Dermis microvascular lymphatic vessel endothelial cell (primary cell): ENCODE data around the gene STARD9. TPM values are rescaled to one million over a fixed set of nuclear protein-coding genes. Genes with fewer than 3 reads are reported as not detected.
"Not testable (repeated sequence)": the region's sequence is repeated elsewhere in the genome, so short reads cannot be mapped to it uniquely, and the experiment has no call there.

ENCODE experiments used
- DNase-seq, 2 donors: peaks; one replicate each; pipeline versions ENCODE4 v3.0.0 to v3.0.0-alpha.2; 2010; ENCODE audit warnings: low read depth in 2 of 2
- total RNA-seq: library from RNA; depleted of rRNA; stranded (reverse); fragments of >200 nt; gene quantifications from 2 replicates; pipeline ENCODE4 v1.2.1, GENCODE V29; 2014

STARD9 gene
- total RNA-seq, 1 donor from 2014 or later: 4.0 TPM

DNA sequence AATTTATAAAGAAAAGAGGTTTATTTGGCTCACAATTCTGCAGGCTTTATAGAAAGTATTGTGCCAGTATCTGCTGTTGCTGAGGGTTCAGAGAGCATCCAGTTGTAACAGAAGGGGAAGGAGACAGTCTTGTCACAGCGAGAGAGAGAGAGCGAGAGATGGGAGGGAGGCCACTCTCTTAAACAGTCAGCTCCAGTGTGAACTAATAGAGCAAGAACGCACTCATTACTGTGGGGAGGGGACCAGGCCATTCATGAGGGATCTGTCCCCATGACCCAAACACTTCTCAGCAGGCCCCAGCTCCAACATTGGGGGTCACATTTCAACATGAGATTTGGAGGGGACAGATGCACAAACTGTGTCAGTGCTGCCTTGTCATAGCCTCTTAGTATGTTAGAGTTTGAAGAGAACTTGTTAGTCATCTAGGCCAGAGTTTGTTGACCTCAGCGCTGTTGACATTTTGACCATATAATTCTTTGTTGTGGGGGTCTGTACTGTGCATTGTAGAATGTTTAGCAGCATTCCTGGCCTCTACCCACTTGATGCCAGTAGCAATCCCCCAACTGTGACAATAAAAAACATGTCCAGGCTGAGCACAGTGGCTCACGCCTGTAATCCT, 15.3 kb downstream of the STARD9 start:
- no peak for DNase-seq

DNA sequence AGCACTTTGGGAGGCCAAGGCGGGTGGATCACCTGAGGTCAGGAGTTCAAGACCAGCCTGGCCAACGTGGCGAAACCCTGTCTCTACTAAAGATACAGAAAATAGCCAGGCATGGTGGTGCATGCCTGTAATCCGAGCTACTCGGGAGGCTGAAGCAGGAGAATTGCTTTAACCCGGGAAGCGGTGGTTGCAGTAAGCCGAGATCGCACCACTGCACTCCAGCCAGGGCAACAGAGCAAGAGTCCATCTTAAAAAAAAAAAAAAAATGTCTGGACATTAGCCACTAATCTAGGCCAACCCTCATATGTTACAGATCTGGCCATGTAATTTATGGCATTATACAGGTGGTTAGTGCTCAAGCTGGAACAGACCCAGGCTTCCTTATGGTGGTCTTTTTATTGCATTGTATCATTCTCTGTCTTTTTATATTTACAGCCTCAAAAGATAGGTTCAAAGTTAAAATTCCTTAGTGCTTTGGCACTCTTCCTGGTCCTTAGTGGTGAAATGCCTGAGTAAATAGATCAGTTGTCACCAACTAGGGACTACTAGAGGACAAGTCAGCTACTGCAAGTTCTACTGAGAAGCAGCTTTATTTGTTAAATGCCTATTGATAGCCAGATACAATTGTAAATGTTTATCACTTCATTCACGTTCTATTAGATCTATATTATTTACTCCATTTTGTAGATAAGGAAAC, 16.0 kb downstream of the STARD9 start:
- DNase-seq: peak in 1 of 2 donors; percentile 43

DNA sequence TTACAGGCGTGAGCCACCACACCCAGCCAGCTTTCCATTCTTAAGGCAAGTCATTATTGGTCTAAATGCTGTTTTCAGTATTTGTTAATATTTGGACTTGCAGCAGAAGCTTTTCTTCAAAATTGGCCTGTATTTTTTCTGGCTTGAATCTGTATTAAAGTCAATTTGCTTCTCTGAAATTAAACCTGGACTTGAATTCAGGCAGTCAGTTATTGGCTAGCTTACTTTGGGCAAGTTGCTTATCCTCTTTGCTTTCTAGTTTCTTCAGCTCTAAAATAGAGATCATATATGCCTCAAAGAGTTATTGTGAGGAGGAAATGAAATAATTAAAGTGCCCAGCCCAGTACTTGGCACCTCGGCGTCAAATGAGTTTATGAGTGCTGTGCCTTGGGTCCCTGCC, 17.3 kb downstream of the STARD9 start:
- no peak for DNase-seq

DNA sequence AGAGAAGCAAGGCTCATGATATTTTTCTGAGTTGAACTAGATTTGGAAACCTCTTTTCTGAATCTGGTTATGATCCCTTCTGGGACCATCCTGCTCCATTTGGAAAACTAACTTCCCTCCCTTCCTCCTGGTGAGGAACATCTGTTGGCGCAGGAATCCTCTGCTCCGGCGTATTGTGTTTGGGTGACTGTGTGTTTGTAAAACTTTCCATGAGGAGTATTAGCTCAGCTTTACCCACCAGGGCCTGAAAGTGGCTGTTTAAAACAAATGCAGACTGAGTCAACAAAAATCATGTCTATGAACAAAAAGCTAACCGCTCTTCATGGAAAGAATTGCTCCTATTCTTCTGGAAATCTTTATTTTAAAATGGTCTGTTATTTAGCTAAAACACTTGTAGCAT, 17.7 kb downstream of the STARD9 start:
- DNase-seq: peak; percentile 34 to 72

DNA sequence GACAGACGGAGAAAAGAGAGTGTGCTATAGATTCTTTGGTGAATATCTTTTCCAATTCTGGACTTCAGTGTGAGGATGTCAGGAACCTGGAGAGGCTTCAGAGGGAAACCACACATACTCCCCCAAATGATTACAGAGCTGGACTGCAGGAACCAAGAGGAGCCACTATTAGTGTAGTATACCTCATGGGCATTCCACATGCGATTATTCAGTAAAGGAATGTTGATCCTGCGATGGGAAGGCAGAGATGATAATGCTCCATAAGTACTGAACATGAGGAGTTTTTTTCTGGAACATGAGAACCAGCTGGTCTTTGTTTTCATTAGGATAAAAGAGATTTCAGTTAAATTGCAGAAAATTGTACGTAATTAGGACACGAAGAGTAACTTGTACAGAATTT, 18.7 kb downstream of the STARD9 start:
- no peak for DNase-seq

DNA sequence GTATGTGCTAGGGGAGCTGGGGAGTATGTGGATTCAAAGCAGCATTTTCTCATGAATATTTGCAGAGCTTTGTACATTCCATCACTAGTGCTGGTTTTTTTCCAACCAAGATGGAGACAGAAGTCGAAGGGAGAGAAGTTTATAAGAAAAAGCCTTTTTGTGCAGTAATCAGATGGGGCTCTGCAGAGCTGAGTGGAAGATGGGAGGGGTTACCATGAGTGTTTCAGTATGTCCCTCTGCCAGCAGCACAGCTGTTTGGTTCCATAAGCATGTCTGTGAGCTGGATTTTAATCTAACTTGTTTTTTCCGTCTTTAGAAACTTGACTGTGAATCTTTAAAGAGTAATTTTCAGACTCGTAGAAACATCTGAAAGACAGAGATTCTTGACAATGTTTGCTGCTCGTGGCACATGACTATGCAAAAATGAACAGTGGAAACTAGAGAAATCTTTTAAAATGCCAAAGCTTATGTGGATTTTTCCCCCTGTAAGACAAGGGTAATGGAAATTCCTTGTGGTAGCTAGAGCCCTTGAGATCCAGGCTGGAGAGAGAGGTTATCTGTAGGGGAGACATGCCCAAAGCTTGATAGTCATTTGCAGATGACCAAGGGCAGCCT, 20.3 kb downstream of the STARD9 start:
- DNase-seq: no peak

DNA sequence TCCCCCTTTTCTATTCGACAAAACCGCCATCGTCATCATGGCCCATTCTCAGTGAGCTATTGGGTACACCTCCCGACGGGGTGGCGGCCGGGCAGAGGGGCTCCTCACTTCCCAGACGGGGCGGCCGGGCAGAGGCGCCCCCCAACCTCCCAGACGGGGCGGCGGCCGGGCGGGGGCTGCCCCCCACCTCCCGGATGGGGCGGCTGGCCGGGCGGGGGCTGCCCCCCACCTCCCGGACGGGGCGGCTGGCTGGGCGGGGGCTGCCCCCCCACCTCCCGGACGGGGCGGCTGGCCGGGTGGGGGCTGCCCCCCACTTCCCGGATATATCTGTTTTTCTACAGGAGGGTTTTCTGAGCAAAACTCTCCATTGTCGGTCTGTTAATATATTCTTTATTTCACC, 25.9 kb downstream of the STARD9 start:
- DNase-seq: not testable (repeated sequence)

DNA sequence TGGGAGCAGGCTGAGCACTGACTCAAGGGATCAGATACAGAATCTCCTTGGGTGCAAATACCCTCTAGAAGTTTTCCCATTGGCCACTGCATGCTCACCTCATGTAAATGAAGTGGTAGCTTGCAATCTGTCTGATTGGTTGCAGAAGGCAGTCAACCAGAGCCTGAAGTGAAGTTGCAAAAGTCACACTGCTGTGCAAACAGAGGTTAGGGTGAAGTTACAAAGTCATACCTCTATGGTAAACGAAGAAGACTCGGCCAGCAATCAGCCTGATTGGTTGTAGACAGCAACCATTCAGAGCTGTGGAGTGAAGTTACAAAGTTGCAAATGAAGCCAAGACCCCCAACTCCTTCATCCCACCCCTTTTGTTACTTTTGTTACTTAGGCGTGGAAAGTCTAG, 27.1 kb downstream of the STARD9 start:
- no peak for DNase-seq

DNA sequence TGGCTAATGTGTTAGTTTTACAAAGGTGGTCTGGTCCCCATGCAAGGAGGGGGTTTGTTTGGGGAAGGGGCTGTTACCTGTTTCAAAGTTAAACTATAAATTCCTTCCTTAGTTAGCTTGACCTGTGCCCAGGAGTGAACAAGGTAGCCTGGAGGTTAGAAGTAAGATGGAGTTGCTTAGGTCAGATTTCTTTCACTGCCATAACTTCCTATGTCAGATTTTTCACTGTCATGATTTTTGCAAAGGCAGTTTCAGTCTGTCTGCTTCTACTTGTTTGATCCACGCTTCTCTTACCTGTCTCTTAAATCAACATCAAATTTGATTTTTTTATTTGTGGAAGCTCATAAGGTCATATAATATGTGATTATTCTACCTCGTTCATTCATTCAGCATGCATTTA, 28.6 kb downstream of the STARD9 start:
- DNase-seq: no peak

DNA sequence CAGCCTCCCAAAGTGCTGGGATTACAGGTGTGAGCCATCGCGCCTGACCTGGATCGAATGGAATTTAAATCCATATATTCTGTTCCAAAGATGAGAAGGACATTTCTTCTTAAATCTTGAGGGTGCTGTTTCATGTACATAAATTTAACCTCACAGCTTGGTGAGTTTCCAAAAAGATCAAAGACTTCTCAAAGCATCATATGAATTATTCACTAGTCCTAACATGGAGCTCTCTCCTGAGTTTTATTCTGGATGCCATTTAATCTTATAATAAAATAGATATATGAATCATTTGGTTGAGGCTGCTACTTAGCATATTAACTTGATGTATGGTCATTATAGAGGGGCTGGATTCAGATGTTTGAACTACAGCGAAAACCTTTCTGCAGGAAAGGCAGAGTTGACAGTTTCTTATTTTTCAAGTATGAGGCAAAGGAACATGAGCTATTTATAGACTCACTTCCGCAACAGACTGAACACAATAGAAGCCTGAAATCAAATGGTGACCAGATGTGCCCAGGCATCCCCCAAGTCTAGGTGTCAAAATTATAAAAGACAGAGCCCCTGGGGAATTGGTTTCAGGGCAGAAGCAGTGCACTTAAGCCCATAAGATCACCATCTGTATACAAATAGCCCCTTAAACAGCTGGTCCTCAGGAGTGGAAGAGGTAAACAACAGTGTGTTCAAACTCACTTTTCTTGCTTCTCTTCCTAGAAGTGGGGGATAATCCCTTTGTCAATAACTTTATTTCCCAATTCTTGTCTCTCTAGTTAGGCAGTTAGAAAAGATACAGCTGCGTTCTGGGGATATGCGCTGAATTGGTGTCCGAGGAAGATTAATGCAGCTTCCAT, 29.7 kb downstream of the STARD9 start:
- DNase-seq: peak in 1 of 2 donors; percentile 74

DNA sequence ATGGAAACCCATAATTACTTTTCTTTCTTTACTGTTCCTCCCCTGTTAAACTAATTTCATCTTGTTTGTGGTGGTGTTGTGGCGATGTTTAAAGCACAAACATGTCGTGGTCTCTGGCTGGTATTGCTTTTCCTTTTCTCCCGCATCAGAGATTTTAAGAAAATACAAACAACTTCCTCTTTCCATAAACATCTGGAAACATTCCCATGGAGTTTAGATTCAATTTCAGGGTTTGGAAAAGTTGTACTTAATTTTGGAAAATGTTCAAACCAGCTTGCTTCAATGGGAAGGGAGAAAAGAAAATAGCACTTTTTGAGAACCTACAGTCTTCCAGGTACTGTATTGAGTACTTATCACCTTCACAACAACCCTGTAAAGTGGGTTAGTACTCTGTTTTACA, 30.4 kb downstream of the STARD9 start:
- no peak for DNase-seq

DNA sequence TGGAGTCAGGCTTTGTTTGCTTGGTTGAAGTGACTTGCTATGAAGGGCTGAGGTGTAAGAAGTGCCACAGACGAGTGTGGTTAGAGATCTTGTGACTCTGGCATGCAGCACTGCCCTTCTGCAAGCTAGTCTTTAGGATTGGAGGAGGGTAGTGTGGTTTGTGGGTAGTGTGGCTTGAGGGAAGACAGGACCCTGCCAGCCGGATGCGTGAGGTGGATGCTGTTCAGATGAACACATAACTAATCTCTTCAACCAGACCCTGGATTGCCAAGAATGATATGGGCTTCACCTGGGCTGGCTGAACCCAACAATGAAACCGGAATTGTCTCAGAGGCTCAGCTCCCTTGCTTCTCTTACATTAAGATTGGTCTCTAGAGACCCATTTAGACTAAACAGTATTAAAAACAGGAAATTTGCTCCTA, 32.7 kb downstream of the STARD9 start:
- peak in 1 of 2 donors; percentile 88 for DNase-seq

DNA sequence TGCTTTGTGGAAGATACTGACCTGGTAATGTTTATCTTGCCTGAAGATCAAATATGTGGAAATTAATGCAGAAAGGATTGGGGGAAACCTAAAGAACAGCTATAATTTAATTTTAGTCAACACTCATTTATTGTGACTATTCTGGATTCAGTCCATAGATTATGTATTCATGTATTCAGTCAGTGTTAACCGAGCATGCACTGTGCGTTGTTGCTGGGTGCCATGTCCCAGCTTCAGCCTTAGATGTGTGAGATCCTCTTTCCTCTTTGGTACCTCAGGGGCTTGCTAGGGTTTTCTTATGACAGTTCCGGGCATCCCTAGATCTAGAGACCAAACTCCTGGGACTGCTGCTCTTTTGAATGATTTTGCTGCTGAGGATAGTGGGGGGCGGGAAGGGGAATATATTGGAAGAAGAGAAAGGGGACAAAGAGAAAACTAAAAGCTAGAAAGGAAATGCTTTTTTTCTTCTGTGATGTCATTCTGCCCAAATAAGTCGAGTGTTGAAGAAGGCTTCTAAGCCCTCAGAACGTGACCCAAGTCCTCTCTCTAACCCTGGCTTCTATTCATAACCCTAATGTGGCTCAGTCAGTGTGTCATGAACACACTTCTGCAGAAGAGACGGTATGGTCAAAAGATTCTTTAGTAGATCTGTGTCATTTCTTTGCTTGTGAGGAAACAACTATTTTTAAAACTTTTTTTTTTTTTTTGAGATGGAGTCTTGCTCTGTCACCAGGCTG, 33.5 kb downstream of the STARD9 start:
- DNase-seq: no peak

DNA sequence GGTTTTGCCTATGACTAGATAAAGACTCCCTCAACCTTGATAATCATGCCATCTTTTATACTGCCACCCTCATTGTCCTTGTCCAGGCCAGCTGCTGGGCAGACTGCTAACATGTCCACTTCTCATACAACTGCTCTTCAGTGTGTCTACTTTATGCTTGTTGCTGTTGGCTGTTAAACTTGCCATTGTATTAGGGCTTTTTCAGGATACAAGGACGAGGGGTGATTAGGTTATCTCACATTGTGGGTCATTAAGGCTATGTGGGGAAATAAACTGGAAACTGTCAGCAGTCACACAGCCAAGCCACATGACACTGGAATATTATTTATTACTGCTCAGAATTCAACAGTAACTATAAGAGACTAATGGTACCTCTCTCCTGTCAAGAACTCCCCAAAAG, 36.1 kb downstream of the STARD9 start:
- peak; percentile 80 to 87 for DNase-seq

DNA sequence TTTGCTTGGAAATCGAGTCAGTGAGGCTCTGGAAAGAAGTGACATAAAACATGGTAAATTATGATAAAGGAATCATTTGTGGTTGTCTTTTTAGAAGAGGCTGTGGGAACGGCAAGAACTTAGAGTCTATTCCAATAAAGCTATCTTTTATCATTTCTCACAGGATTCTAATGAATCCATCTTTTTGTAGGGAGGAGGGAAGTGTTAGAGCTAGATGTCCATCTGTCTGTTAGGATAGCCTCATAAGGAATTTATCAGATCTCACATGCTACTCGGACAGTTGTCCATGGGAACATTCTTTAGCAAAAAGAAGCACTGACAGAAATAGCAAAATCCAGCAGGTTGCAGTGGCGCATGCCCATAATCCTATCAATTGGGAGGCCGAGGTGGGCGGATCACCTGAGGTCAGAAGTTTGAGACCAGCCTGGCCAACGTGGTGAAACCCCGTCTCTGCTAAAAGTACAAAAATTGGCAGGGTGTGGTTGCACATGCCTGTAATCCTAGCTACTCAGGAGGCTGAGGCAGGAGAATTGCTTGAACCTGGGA, 37.0 kb downstream of the STARD9 start:
- DNase-seq: no peak

DNA sequence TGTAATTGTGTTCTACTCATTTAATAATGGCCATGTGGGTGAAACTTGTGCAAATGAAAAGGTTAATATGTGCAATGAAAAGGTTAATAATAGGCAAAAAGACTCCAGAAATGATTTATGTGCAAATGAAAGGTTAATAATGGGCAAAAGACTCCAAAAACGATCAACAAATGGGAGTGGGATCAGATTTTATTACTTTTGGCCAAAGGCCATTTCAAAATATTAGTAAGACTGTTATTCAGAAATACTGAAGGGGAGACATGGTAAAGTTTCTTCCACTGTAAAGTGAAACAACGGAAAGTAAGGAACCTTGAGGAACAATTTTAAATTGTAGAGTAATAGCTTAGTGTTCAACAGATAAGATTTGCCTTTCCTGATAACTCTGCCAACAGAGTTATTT, 40.7 kb downstream of the STARD9 start:
- DNase-seq: no peak

DNA sequence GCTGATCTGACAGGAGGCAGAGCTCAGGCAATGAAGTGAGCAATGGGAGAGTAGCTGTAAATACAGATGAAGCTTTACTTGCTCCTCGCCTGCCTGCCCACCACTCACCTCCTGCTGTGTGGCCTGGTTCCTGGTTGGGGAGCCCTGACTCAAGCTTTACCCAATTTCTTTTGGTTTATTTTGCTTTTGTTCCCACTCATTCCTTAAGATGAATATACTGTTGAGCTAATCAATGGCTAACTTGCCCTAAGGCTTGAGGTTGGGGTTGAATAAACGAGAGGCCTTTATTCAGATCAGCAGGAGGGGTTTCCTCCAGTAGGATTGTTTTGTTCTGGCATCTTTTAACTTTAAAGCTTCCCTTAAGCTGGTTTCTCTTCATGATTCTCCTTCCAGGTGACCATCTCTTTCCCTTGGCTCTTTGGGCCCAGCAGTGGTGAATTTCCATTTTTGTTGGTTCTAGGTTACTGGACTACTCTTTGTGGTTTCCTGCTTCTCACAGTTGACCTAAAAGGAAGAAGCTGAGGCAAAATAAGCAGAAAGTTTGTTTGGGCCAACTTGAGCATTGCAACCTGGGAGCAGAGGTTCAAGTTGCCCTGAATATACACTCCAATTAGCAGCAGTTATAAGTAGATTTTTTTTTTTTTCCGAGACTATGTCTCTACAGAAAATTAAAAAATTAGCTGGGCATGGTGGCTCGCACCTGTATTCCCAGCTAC, 44.4 kb downstream of the STARD9 start:
- no peak for DNase-seq

DNA sequence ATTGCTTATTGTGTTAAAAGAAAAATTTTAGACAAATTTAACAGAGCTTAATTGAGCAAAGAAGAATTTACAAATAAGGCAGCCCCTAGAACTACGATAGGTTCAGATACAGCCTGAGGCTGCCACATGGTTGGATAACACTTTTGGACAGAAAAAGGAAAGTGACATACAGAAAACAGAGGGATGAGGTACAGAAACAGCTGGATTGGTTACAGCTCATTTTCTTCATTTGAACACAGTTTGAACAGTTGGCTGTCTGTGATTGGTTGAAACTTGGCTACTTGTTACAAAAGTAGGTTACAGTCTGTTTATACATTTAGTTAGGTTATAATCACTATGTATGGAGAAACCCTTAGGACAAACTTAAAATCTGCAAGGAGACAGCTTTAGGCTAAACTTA, 46.0 kb downstream of the STARD9 start:
- DNase-seq: no peak

DNA sequence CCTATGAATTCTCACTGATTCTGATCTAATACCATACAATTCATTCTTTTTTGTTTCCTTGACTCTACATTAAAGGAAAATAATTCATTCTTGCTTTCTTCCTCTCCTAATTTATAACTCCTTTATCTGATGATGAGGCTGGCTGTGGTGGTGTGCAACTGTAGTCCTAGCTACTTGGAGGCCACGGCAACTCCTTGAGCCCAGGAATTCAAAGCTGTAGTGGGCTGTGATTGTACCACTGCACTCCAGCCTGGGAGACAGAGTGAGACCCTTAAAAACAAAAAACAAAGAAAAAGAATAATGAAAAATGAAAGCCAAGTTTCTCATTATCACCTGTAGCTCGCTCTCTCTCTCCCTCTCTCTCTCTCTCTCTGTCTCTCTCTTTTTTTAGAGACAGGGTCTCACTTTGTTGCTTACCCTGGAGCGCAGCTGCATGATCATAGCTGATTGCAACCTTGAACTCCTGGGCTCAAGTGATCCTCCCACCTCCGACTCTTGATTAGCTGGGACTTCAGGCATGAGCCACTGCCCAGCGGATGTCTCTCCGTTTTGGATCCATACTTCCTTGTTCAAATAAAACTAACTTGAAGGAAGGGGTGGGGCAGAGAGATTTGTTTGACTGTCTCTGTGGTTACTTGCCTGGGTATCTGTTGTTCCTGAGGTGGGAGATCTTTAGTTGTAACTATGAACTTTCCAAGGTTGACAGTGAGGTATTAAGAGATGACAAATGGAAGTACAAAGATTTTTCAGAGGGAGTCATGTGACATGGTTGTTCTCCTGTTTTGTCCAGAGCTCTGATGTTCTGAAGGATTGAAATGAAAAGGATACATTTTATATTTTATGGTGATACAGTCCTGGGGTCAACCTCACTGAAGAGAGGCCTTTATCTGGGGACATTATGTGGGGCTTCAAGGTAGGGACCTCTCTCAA, 46.9 kb downstream of the STARD9 start:
- no peak for DNase-seq
